K562 (cell line): ENCODE measurements around the gene MTARC2. TPM values are rescaled to one million over a fixed set of nuclear protein-coding genes. Genes with fewer than 3 reads are reported as not detected.

Source experiments
- ATAC-seq: fragments of 200-7000 bp; cut with Tn5 transposase; 3 replicates; pipeline ENCODE4 v1.9.1; 2020; ENCODE audit warnings: moderate library complexity
- BruUV-seq: library from RNA; stranded (reverse); fragments of 400-500 nt; replicated peaks from 2 replicates; lab custom pipeline; 2021; lab: Mats Ljungman, UMichigan
- CTCF ChIA-PET: fragments of 300-600 bp; formaldehyde crosslinking; extraction: SDS; loops from one replicate; lab custom pipeline; 2021; ENCODE audit warnings: low intra/inter-chr PET ratio; lab: Yijun Ruan, JAX
- POLR2A ChIA-PET: fragments of 300-600, 350-650 bp; sonication (Branson Sonifier 250); formaldehyde crosslinking; extraction: SDS; loops from one replicate; lab custom pipeline; 2021; ENCODE audit warnings: antibody characterized with exemption, inconsistent platforms; lab: Yijun Ruan, JAX
- DNase-seq, 4 experiments: peaks; one replicate each; pipeline versions ENCODE4 v3.0.0 to v3.0.0-alpha.2; 2011 to 2018; ENCODE audit warnings: low spot score in 3 of 4, mixed read lengths in 3 of 4; ENCODE audit errors: extremely low read depth in 1 of 4
- FAIRE-seq: peaks from 2 replicates; lab custom pipeline; 2011; peaks lifted over from hg19 to GRCh38; lab: Jason Lieb, UNC
- H2AFZ ChIP-seq: 2 replicates; pipeline ENCODE4 v1.6.0; 2011; ENCODE audit warnings: low read depth, low read length, control low read depth, inconsistent platforms
- H3K27ac ChIP-seq: fragments of 200-600 bp; 3 replicates; pipeline ENCODE4 v1.8.0; 2011; ENCODE audit warnings: low read depth, mild to moderate bottlenecking, control low read depth, inconsistent platforms, low read length, moderate library complexity, mixed read lengths; ENCODE audit errors: extremely low read depth
- H3K27me3 ChIP-seq, 2 experiments: fragments of 300-600 bp in 1 of 2; 2 replicates in 1 of 2; 3 replicates in 1 of 2; pipeline versions ENCODE4 v1.6.0 to v1.8.0; 2011; ENCODE audit warnings: inconsistent platforms in 2 of 2, low read length in 2 of 2, mild to moderate bottlenecking in 1 of 2, mixed read lengths in 1 of 2, moderate library complexity in 1 of 2; ENCODE audit not compliant: control insufficient read depth in 2 of 2, insufficient read depth in 2 of 2
- H3K36me3 ChIP-seq: fragments of 300-600 bp; 3 replicates; pipeline ENCODE4 v1.8.0; 2011; ENCODE audit warnings: mild to moderate bottlenecking, low read length, inconsistent platforms; ENCODE audit not compliant: control insufficient read depth, insufficient read depth
- H3K4me1 ChIP-seq, 2 experiments: fragments of 200-600 bp in 1 of 2; replicated peaks in 1 of 2; 2 replicates in 1 of 2; 3 replicates in 1 of 2; pipeline versions ENCODE4 v1.5.1 to v1.8.0; 2011; ENCODE audit warnings: inconsistent platforms in 2 of 2, low read length in 2 of 2, mild to moderate bottlenecking in 1 of 2, mixed read lengths in 1 of 2, moderate library complexity in 1 of 2; ENCODE audit not compliant: control insufficient read depth in 2 of 2, insufficient read depth in 2 of 2
- H3K4me2 ChIP-seq: 2 replicates; pipeline ENCODE4 v1.6.1; 2011; ENCODE audit warnings: low read length, control low read depth, inconsistent platforms, mixed read lengths; ENCODE audit not compliant: insufficient read depth
- H3K4me3 ChIP-seq: fragments of 200-600 bp; sonication (generic), shearing (Covaris generic); 2 replicates; pipeline ENCODE4 v1.5.1; 2016; ENCODE audit warnings: control low read depth, inconsistent platforms
- H3K79me2 ChIP-seq: fragments of 200-600 bp; 3 replicates; pipeline ENCODE4 v1.8.0; 2011; ENCODE audit warnings: low read length, inconsistent platforms; ENCODE audit not compliant: control insufficient read depth, insufficient read depth
- H3K9ac ChIP-seq, 2 experiments: 2 replicates each; pipeline versions ENCODE4 v1.6.0 to v1.6.1; 2011; ENCODE audit warnings: low read depth in 2 of 2, low read length in 2 of 2, control low read depth in 1 of 2, inconsistent platforms in 1 of 2, mild to moderate bottlenecking in 1 of 2, mixed read lengths in 1 of 2; ENCODE audit not compliant: insufficient read depth in 1 of 2
- H3K9me1 ChIP-seq: one replicate; pipeline ENCODE4 v1.6.0; 2011; ENCODE audit warnings: inconsistent platforms, mild to moderate bottlenecking, low read length, moderate library complexity; ENCODE audit not compliant: control insufficient read depth, insufficient read depth
- H3K9me3 ChIP-seq: replicated peaks from 2 replicates; pipeline ENCODE4 v1.5.1; 2011; ENCODE audit warnings: low read depth, low read length, inconsistent platforms; ENCODE audit not compliant: control insufficient read depth, insufficient read depth
- H4K20me1 ChIP-seq: replicated peaks from 2 replicates; pipeline ENCODE4 v1.6.1; 2011; ENCODE audit warnings: low read length, inconsistent platforms, mixed read lengths; ENCODE audit not compliant: control insufficient read depth, insufficient read depth
- CBFB ChIP-seq: sonication (generic); formaldehyde crosslinking; IDR thresholded peaks from 2 replicates; pipeline ENCODE4 v1.4.0; 2020; ENCODE audit warnings: mild to moderate bottlenecking, missing genetic modification reagents
- ETV6 ChIP-seq, 3 experiments: fragments of 150-350 bp in 1 of 3; sonication (generic) in 1 of 3; formaldehyde crosslinking in 1 of 3; IDR thresholded peaks; 2 replicates each; pipeline versions ENCODE4 v1.6.1 to v1.8.0; 2014 to 2022; ENCODE audit warnings: borderline replicate concordance in 2 of 3, low read depth in 2 of 3, antibody characterized with exemption in 1 of 3, low read length in 1 of 3, mild to moderate bottlenecking in 1 of 3, missing genetic modification reagents in 1 of 3
- GTF2E2 ChIP-seq: fragments of 200-800 bp; sonication (Bioruptor generic); IDR thresholded peaks from 2 replicates; pipeline ENCODE4 v1.6.1; 2016; ENCODE audit warnings: missing genetic modification characterization, missing compliant biosample characterization
- ILF3 ChIP-seq: fragments of 450-650 bp; IDR thresholded peaks from 2 replicates; pipeline ENCODE4 v1.6.1; 2018; ENCODE audit warnings: antibody characterized with exemption, mild to moderate bottlenecking, moderate library complexity, borderline replicate concordance
- JUND ChIP-seq, 2 experiments: IDR thresholded peaks; 2 replicates in 1 of 2; 3 replicates in 1 of 2; pipeline ENCODE4 v1.6.1; 2011; ENCODE audit warnings: borderline replicate concordance in 2 of 2, low read depth in 2 of 2, low read length in 2 of 2, improper control_type of control experiment in 1 of 2, missing biosample characterization in 1 of 2, missing genetic modification characterization in 1 of 2, missing genetic modification reagents in 1 of 2
- NCOA4 ChIP-seq: fragments of 450-650 bp; IDR thresholded peaks from 2 replicates; pipeline ENCODE4 v1.6.1; 2018; ENCODE audit warnings: mild to moderate bottlenecking; ENCODE audit not compliant: partially characterized antibody
- RBFOX2 ChIP-seq: fragments of 200-400 bp; formaldehyde crosslinking; IDR thresholded peaks from 2 replicates; pipeline ENCODE4 v1.6.1; 2017; ENCODE audit warnings: low read depth, mild to moderate bottlenecking, low read length, moderate library complexity
- SREBF1 ChIP-seq: fragments of 150-350 bp; IDR thresholded peaks from 2 replicates; pipeline ENCODE4 v1.6.1; 2014; ENCODE audit warnings: antibody characterized with exemption, low read depth, low read length, borderline replicate concordance
- ZFX ChIP-seq: sonication (generic); formaldehyde crosslinking; IDR thresholded peaks from 2 replicates; pipeline ENCODE4 v1.8.0; 2022; ENCODE audit warnings: mild to moderate bottlenecking, missing genetic modification reagents, moderate library complexity
- ZNF408 ChIP-seq: fragments of 250-450 bp; sonication (Bioruptor Pico); IDR thresholded peaks from 2 replicates; pipeline ENCODE4 v1.4.0; 2020; ENCODE audit warnings: low read depth, mild to moderate bottlenecking, moderate library complexity
- ZNF583 ChIP-seq: fragments of 250-450 bp; sonication (Bioruptor Pico); IDR thresholded peaks from 2 replicates; pipeline ENCODE4 v1.4.0; 2020
- WGBS: fragments of 100-300 bp; shearing (Covaris generic); methylation state at CpG from one replicate; pipeline ENCODE4 v1.1.6; 2016; ENCODE audit warnings: low coverage, mixed read lengths; ENCODE audit not compliant: insufficient coverage; ENCODE audit errors: missing lambda C conversion rate; 5-methylcytosine and 5-hydroxymethylcytosine counted together
- in situ Hi-C: fragments of 300-500 bp; cut with MboI; formaldehyde crosslinking; loops from 4 replicates; pipeline ENCODE4 v1.15.0; 2018; ENCODE audit warnings: inconsistent platforms, mixed read lengths
- intact Hi-C: fragments of 100-400 bp; cut with micrococcal nuclease; formaldehyde crosslinking; loops from 2 replicates; pipeline ENCODE4 v1.14.2; 2022
- polyA plus RNA-seq, 8 experiments: library from polyadenylated mRNA; depleted of rRNA in 4 of 8; stranded (reverse) in 5 of 8; unstranded in 3 of 8; fragments of >200 nt; fragmentation: Nextera tagmentation in 2 of 8; fragmentation: Illumina TruSeq in 1 of 8; extraction: Ambion mirVana in 2 of 8; extraction: Trizol in 1 of 8; gene quantifications; 2 replicates each; pipeline versions ENCODE4 v1.2.1 to v1.2.3, GENCODE V29; 2011 to 2014; ENCODE audit warnings: inconsistent platforms in 1 of 8, missing spikeins in 1 of 8
- total RNA-seq, 7 experiments: library from RNA; depleted of rRNA in 6 of 7; stranded (reverse); fragments of >200 nt in 6 of 7; fragmentation: Illumina TruSeq in 2 of 7; extraction: Trizol in 2 of 7; gene quantifications; 2 replicates each; pipeline versions ENCODE4 v1.2.1 to v1.2.3, GENCODE V29; 2011 to 2021; ENCODE audit warnings: low replicate concordance in 1 of 7
- TF ChIP-seq, protein P1 (sequence below): fragments of 450-650 bp; formaldehyde crosslinking; IDR thresholded peaks from 2 replicates; pipeline ENCODE4 v1.4.0; 2022; ENCODE audit warnings: mild to moderate bottlenecking, moderate library complexity
- TF ChIP-seq, protein P2 (sequence below): sonication (generic); IDR thresholded peaks from 2 replicates; pipeline ENCODE4 v1.6.1; 2016

Gene MTARC2
- total and polyA plus RNA-seq, 9 of the 15 experiments (the other 6 are each of a cell fraction or from before 2014, with no cell fraction given): 0.03 to 0.35 TPM; not detected in 7

DNA sequence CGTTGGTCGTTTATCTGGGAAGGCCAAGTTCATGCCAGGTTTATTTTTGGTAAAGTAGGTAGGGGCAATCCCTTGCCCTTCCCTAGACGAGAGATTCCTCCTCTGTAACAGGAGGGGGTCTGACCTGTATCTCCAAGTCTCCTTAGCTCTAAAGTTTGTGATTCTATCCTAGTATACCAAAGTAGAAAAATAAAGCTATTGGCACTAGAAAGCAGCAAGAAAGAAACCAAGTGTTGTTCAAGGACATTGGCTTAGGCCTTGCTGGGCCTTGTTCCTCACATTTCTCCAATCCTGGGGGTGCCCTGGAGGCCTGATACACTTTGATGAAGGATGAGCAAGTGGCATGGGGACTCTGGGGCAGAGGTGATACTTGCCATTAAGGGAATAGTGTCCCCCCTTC lies 814 bp downstream of the MTARC2 start:
- no peaks in the 10 kb centered on the region for H3K36me3 ChIP-seq
- intact Hi-C loops (no loop called here), in situ Hi-C loops (no loop called here)
- FAIRE-seq (no peak), ATAC-seq (no peak), DNase-seq (no peak)
- H3K79me2 ChIP-seq: no peaks in the 10 kb centered on the region
- H3K4me3 ChIP-seq: no peak overlapping the region
- no peak overlapping the region for H3K4me2 ChIP-seq
- peaks cover 0 to 8% of the 10 kb centered on the region in 2 experiments; a peak in 2 of 5 replicates for H3K4me1 ChIP-seq
- H2AFZ ChIP-seq: no peak overlapping the region
- no peaks in the 10 kb centered on the region for H3K9me3 ChIP-seq
- no peaks in the 10 kb centered on the region for H3K9me1 ChIP-seq
- CTCF ChIA-PET: no interaction called here
- 0% methylated on average over 3 of the region's 3 CpGs for WGBS
- H4K20me1 ChIP-seq: no peaks in the 10 kb centered on the region
- peaks cover 17 to 52% of the 10 kb centered on the region in 2 experiments for H3K27me3 ChIP-seq
- no peak overlapping the region for H3K27ac ChIP-seq
- POLR2A ChIA-PET: no interaction called here
- H3K9ac ChIP-seq: no peak overlapping the region
- no TSS peak for BruUV-seq
- no peak for TF ChIP-seq ILF3

DNA sequence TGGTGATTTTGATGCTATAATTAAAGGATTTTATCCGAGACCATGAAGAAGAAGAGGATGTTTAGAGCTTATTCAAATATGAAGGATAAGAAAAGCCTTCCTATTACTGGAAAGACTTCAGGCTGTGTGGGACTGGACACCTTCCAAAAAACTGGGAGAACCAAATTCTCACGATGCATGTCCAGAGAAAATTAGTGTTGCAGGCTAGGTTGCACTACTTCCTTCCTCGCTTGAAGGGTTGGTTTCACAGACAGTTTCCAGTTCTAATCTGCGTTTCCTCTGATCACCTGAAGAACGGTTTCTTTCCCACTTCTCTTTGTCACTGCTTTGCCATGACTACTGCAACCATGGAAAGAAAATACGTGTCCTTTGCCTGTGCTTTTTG lies 2.0 kb downstream of the MTARC2 start:
- Histone ChIP-seq H2AFZ (no peak overlapping the region), H3K4me2 (no peak overlapping the region), H3K9me3 (no peaks in the 10 kb centered on the region), H3K79me2 (no peaks in the 10 kb centered on the region), H3K9ac (no peak overlapping the region), H3K27me3 (peaks cover 20 to 61% of the 10 kb centered on the region in 2 experiments), H3K36me3 (no peaks in the 10 kb centered on the region), H3K27ac (no peak overlapping the region), H3K4me3 (no peak overlapping the region), H3K4me1 (peaks cover 0 to 8% of the 10 kb centered on the region in 2 experiments; a peak in 2 of 5 replicates), H3K9me1 (no peaks in the 10 kb centered on the region), H4K20me1 (no peaks in the 10 kb centered on the region)
- in situ Hi-C loops (no loop called here), intact Hi-C loops (no loop called here)
- 2% methylated on average over 6 of the region's 6 CpGs for WGBS
- POLR2A ChIA-PET: no interaction called here
- BruUV-seq: no TSS peak
- no peak for ATAC-seq
- no peak for DNase-seq
- FAIRE-seq: no peak
- CTCF ChIA-PET: no interaction called here
- TF ChIP-seq JUND (IDR thresholded peaks at IDR 0.05; ENCODE audit: borderline replicate concordance, low read depth, low read length) (no peak), JUND (tag; IDR thresholded peaks at IDR 0.05; ENCODE audit: borderline replicate concordance, low read depth, low read length) (no peak), ZNF583 (no peak), GTF2E2 (tag) (no peak), SREBF1 (no peak), RBFOX2 (no peak), CBFB (no peak), ZNF408 (CRISPR knock-in tag) (no peak), ETV6 (IDR thresholded peaks at IDR 0.05; ENCODE audit: borderline replicate concordance in 1 of 2, low read depth in 2 of 2, low read length in 1 of 2) (no peak), ETV6 (CRISPR knock-in tag; IDR thresholded peaks at IDR 0.05; ENCODE audit: borderline replicate concordance) (no peak), ZFX (no peak), NCOA4 (no peak)
- TF ChIP-seq, protein P1, sequence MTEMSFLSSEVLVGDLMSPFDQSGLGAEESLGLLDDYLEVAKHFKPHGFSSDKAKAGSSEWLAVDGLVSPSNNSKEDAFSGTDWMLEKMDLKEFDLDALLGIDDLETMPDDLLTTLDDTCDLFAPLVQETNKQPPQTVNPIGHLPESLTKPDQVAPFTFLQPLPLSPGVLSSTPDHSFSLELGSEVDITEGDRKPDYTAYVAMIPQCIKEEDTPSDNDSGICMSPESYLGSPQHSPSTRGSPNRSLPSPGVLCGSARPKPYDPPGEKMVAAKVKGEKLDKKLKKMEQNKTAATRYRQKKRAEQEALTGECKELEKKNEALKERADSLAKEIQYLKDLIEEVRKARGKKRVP (CRISPR knock-in tag): no peak
- TF ChIP-seq, protein P2, sequence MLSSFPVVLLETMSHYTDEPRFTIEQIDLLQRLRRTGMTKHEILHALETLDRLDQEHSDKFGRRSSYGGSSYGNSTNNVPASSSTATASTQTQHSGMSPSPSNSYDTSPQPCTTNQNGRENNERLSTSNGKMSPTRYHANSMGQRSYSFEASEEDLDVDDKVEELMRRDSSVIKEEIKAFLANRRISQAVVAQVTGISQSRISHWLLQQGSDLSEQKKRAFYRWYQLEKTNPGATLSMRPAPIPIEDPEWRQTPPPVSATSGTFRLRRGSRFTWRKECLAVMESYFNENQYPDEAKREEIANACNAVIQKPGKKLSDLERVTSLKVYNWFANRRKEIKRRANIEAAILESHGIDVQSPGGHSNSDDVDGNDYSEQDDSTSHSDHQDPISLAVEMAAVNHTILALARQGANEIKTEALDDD: no peak
